HTERT RPE-1 (cell line): ENCODE data around the gene FAM20B.

Experiments used
- in situ Hi-C: fragments of 300-500 bp; cut with MboI; formaldehyde crosslinking; loops from 4 replicates; pipeline ENCODE4 v1.14.3; 2020; ENCODE audit warnings: low sequenced_read_pairs

The FAM20B gene

DNA sequence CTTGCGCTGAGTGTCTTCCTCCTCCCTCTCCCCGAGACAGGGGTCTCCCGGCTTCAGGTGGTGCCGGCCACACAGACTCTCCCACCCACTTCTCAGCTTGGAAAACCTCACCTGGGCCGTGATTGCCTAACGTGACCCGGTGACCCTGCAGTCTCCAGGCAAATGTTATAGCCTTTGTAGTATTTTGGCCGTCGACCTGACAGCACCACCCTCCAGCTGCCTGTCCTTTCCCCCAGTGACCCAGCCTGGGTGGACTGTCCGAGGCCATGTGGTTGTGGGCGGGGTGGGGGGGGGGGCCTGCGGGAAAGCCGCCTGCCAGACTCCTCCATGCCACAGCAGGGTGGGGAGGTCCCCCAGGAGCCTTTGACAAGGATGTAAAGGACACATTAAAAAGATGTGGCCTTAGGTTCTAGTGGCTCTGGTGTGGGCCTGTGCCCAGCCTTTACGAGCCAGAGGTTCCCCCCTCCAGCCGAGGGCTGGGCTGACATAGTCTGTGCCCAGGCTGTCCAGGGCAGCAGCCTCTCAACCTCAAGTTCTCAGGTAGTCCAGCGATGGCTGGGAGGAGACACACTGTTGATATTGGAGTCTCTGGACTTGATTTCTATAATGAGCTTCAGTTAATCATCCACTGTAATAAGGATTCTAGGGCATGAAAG is 64.3 kb downstream of the FAM20B start:
- in situ Hi-C loops, result no loop called here

DNA sequence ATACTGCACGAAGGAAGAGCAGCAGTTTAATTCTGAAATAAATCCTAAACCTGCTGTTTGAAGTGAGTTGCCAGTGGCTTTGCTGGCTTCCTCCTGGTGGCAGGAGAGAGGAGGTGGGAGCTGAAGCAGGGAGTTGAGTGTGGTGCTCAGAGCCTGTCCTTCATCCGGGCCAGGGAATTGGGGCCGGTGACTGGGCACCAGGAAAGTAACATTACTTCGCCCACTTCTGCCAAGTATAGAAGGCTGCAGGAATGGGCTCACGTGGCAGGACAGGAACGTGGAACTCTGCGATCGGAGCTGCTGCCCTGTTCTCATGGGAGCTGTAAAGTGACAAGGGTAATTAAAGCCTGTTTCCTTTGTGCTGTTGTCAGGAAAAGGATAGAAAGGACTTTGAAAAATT is 64.8 kb downstream of the FAM20B start:
- in situ Hi-C loops, result no loop called here

- in situ Hi-C loops, result no loop called here
Measured at GRCh38 chr1:179090923-179091322, 65.2 kb downstream of the FAM20B start.

- in situ Hi-C loops, result no loop called here
Measured at GRCh38 chr1:179091691-179092165, 66.0 kb downstream of the FAM20B start.

DNA sequence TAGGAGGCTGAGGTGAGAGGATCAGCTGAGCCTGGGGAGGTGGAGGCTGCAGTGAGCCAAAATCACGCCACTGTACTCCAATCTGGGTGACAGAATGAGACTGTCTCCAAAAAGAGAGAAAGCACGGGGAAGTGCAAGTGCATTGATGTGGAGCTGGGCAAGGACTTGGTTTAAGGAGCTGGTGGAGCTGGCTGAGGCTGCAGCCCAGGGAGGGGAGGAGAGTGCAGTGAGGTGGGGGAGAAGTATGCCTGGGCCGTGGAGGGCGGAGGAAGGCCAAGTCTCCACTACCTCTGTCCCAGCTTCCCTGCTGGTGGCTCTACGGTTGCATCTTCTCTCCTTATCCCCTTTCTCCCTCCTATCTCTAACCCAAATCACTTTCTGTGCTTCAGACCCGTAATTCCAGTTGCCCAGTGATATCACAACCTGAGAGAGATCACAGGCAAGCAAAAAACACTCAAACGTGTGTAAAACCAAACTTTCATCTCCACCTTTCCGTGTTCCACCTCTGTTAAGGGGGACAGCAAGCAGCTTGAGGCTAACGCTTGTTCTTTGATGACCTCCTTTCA is 67.3 kb downstream of the FAM20B start:
- in situ Hi-C loops, result no loop called here

DNA sequence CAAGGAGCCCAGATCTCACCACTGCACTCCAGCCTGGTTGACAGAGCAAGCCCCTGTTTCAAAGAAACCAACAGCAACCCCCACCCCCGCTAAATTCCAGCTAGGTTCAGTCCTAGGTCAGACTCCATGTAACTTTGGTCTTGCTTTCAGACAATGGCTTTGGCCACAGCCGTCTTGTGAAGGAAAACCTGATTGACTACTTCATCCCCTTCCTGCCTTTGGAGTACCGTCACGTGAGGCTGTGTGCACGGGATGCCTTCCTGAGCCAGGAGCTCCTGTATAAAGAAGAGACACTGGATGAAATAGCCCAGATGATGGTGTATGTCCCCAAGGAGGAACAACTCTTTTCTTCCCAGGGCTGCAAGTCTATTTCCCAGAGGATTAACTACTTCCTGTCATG is 69.1 kb downstream of the FAM20B start:
- in situ Hi-C loops, result no loop called here

GRCh38 chr1:179095377-179095776 is 69.7 kb downstream of the FAM20B start:
- in situ Hi-C loops, result no loop called here

DNA sequence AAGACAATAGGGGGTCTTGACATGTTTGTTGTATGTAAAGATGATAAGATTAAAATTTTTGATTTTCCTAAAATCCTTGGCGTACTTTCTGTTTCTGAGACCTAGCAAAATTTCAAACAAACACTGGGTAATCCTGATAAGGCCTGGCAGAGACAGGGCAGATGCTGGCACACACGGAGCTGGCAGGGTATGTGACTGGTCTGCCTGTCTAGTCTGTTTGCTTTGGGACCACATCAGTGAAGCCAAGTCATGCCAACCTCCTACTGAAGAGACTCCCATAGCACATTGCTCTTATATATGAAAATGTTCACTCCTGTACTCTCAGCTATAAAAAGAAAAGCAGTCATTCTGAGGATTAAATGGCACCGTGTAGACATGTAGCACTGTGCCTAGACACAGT is 70.2 kb downstream of the FAM20B start:
- in situ Hi-C loops, result no loop called here

DNA sequence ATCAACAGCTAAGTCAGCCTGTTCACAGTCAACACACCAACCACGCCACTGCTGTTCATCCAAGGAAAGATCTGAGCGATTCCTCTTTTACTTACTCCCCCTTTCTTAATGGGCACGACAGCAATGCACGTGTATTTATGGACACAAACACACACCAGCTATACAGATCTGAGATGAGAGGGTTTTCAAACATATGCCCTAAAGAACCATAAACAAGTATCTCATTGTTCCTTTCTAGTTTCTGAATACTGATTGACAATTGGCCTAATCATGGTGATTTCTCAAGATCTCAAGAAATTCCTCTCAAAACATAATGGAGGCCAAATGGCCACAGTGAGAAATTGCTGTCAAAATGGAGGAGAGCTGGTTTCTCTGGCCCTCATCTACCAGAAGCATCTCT is 74.2 kb downstream of the FAM20B start:
- in situ Hi-C loops, result no loop called here

- in situ Hi-C loops, result no loop called here
Measured at GRCh38 chr1:179101566-179101965, 75.9 kb downstream of the FAM20B start.

- in situ Hi-C loops, result no loop called here
Measured at GRCh38 chr1:179103999-179104398, 78.3 kb downstream of the FAM20B start.

- in situ Hi-C loops, result no loop called here
Measured at GRCh38 chr1:179104611-179105250, 79.0 kb downstream of the FAM20B start.

DNA sequence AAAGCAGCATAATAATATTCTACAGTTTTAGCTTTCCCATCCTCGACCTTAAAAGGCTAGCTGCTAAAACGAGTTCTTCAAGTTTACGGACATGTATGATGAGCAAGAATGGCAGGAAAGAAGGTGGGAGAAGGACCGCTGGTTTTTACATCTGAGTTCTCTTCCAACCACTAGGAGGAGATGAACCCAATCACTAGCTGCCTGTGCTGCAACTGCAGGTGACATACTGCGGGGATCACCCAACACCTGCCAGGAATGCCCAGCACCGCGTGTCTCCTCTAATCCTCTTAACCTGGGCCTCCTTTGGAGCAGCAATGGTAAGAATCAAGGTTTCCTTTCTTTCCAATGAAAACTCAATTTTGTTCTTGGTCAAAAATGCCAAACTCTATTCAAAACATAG is 79.7 kb downstream of the FAM20B start:
- in situ Hi-C loops, result no loop called here

DNA sequence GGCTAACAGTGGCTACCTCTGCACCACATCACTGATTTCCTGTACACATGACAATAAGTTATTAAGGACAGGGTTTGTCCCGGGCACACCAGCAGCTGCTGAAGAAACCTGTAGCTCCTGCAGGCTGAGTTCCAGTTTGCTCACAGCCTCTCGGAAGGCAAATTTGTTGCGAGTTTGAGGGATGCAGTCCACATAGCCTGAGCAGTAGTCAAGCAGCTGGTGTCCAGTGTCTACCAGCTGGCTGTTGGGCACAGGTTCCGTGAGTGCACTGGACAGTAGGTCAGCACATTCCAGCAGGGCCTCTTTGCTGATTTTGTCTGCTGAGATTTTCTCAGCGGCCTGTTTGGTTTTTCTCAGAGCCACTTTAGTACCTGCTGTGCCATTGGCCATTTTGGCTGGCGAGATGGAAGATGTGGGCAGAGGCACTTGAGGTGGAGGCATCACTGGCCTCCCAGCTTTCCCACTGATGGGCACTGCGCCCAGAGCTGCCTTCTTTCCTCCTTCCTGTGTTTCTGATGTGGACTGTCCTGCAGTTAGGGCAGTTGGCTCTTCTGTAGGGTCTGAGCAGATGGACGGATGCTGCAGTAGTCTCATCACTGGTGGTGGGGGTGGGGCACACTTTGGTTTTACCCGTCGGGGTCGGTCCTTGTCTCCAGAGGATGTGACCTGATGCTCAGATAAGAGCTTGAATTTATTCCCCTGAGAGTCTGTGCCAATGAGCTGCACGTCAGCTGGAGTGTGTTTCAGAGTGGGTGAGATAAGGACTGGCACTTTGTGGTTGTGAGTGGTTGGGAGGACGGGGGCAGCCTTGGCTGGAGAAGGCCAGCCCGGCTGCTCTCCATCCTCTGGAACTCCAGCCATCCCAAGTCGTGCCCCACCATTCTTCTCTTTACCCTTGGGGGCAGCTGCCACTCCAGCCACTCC is 82.3 kb downstream of the FAM20B start:
- in situ Hi-C loops, result no loop called here

GRCh38 chr1:179108644-179109043 is 83.0 kb downstream of the FAM20B start:
- in situ Hi-C loops, result no loop called here

DNA sequence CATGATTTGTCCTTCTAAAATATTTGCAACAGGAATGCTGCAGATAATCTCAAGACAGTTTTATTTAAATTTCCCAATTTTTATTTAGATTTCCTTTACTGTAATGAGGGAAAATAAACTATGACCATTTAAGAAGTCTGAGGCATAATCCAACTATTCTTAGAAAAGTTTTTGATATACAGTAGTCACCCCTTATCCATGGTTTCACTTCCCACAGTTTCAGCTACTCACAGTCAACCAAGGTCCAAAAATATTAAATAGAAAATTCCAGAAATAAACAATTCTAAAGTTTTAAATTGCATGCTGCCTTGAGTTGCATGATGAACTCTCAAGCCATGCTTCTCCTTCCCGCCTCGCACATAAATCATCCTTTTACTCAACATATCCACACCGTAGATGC is 89.5 kb downstream of the FAM20B start:
- in situ Hi-C loops, result no loop called here

DNA sequence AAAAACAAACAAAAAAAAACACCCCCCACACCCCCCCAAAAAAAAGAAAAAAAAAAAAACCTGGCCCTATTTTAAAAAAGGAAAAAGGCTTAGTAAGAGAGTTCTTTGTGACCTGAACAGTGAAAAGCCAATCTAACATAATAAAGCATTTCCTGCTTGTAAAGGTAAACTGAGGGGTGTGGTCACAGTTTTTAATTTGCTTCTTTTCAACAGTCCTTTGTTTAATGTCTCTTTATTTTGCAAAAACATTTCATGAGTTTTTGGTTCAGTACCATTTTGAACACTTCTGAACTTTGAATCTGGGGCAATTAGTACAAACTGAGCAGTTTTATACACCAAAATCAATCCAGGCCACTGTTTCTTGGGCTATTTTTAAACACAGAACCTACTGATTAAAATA is 93.8 kb downstream of the FAM20B start:
- in situ Hi-C loops, result no loop called here

GRCh38 chr1:179120736-179121135 is 95.0 kb downstream of the FAM20B start:
- in situ Hi-C loops, result no loop called here

GRCh38 chr1:179121159-179121938 is 95.7 kb downstream of the FAM20B start:
- in situ Hi-C loops, result no loop called here

- in situ Hi-C loops, result no loop called here
Measured at GRCh38 chr1:179124873-179125272, 99.2 kb downstream of the FAM20B start.
